SU-DHL-6 (cell line): ENCODE results near the gene KCNH3.
A peak's percentile ranks its signal among the peaks of the same experiment; 100 is the strongest.

Source experiments
- H2AFZ ChIP-seq: fragments of 200-600 bp; sonication (generic); 2 replicates; pipeline ENCODE4 v1.6.1; 2014; ENCODE audit warnings: low read depth, mild to moderate bottlenecking, moderate library complexity, mixed read lengths, antibody characterized with exemption, low read length; ENCODE audit not compliant: severe bottlenecking
- H3F3A ChIP-seq: fragments of 200-600 bp; shearing (Covaris generic); 2 replicates; pipeline ENCODE4 v1.6.0; 2016; ENCODE audit warnings: antibody characterized with exemption, mild to moderate bottlenecking; ENCODE audit not compliant: insufficient read depth
- H3K27ac ChIP-seq: fragments of 200-600 bp; sonication (generic); 2 replicates; pipeline ENCODE4 v1.5.1; 2016; ENCODE audit warnings: low read depth, mild to moderate bottlenecking, low read length, moderate library complexity, mixed read lengths
- H3K27me3 ChIP-seq: fragments of 200-600 bp; sonication (generic), shearing (Covaris generic); 2 replicates; pipeline ENCODE4 v1.6.0; 2014; ENCODE audit warnings: mild to moderate bottlenecking, low read length
- H3K36me3 ChIP-seq: fragments of 200-600 bp; sonication (generic); 2 replicates; pipeline ENCODE4 v1.6.1; 2014; ENCODE audit warnings: mild to moderate bottlenecking, low read length, mixed read lengths
- H3K4me2 ChIP-seq: fragments of 300-600, 200-600 bp; shearing (Covaris generic), sonication (generic); 2 replicates; pipeline ENCODE4 v1.6.0; 2014; ENCODE audit warnings: low read length, low read depth, mild to moderate bottlenecking; ENCODE audit not compliant: poor library complexity, severe bottlenecking
- H3K4me3 ChIP-seq: fragments of 200-600 bp; sonication (generic); 2 replicates; pipeline ENCODE4 v1.5.1; 2014; ENCODE audit warnings: antibody characterized with exemption, low read length, mild to moderate bottlenecking, mixed read lengths; ENCODE audit not compliant: insufficient read depth, poor library complexity, severe bottlenecking
- H3K79me2 ChIP-seq: fragments of 200-600 bp; sonication (generic); 2 replicates; pipeline ENCODE4 v1.6.1; 2014; ENCODE audit warnings: mild to moderate bottlenecking, low read length, moderate library complexity; ENCODE audit not compliant: insufficient read depth
- H3K9ac ChIP-seq: fragments of 200-600 bp; sonication (generic); 2 replicates; pipeline ENCODE4 v1.7.0; 2014; ENCODE audit warnings: mild to moderate bottlenecking, low read length
- H3K9me2 ChIP-seq: fragments of 200-600 bp; sonication (generic); replicated peaks from 2 replicates; pipeline ENCODE4 v1.6.1; 2014; ENCODE audit warnings: low read length; ENCODE audit not compliant: insufficient read depth
- H3K9me3 ChIP-seq: fragments of 200-600 bp; sonication (generic); 2 replicates; pipeline ENCODE4 v1.6.1; 2014; ENCODE audit warnings: low read length, mixed read lengths; ENCODE audit not compliant: insufficient read depth
- H4K20me1 ChIP-seq: fragments of 200-600 bp; sonication (generic); 2 replicates; pipeline ENCODE4 v1.6.1; 2014; ENCODE audit warnings: low read depth, mild to moderate bottlenecking, antibody characterized with exemption, low read length, moderate library complexity, mixed read lengths
- CTCF ChIP-seq: fragments of 200-600 bp; sonication (generic); IDR thresholded peaks from one replicate; pipeline ENCODE4 v1.5.1; 2017; ENCODE audit warnings: antibody characterized with exemption, mild to moderate bottlenecking, low read length, moderate library complexity; ENCODE audit not compliant: insufficient read depth, poor library complexity, severe bottlenecking
- EZH2phosphoT487 ChIP-seq: fragments of 200-600 bp; sonication (generic), shearing (Covaris generic); conservative IDR thresholded peaks from 2 replicates; pipeline ENCODE4 v1.6.1; 2018; ENCODE audit warnings: mild to moderate bottlenecking, antibody characterized with exemption, low read length, moderate library complexity, mixed read lengths

Gene KCNH3

DNA sequence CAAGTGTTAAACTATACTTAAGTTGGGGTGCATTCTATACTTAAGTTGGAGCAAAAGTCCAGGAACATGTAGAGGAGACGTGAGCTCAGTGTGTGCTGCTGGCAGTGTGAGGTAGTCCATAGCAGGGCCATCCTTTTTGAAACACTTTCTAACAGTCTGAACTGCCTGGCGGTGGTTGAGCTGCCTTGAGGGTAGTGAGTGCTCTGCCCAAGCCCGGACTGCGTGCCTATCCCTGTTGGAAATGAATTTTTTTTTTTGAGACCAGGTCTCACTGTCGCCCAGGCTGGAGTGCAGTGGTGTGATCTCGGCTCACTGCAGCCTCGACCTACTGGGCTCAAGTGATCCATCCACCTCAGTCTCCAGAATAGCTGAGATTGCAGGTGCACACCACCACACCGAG is 14.1 kb downstream of the KCNH3 start:
- Histone ChIP-seq H3K36me3 (no peaks in the 10 kb centered on the region), H3K79me2 (no peaks in the 10 kb centered on the region), H4K20me1 (no peaks in the 10 kb centered on the region), H3K4me2 (no peak overlapping the region), H3K27ac (no peak overlapping the region), H3K9me3 (no peaks in the 10 kb centered on the region), H3K9me2 (no peaks in the 10 kb centered on the region), H3K27me3 (no peaks in the 10 kb centered on the region), H3F3A (no peaks in the 10 kb centered on the region), H2AFZ (no peak overlapping the region), H3K9ac (no peak overlapping the region), H3K4me3 (no peak overlapping the region)
- TF ChIP-seq EZH2phosphoT487 (no peak), CTCF (no peak)

DNA sequence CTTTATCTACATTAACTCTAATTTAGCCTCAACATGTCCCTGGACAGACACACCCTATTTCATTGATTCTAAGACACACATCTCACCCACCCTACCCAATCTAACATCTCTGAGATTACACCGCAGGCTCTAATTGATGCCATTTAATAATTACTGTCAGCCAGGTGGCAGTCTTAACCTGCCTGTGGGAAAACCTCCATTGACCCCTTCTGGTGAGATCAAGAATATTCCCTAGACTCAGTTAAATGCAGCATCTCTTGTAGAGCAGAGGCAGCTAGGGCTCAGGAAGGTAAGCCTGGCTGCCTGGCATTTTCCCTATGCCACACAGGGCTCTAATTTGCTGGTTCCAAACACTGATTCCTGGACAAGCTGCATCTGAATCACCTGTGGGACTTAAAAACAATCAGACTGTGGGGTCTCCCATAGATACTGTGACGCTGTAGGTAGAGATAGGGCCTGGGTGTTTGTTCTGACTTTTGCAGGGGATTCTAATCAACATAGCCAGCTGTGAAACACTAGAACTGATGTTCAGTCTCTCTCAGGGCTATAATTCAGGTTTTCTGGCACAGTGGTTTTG is 14.8 kb downstream of the KCNH3 start:
- no peak overlapping the region for H3K27ac ChIP-seq
- H3K27me3 ChIP-seq, result no peaks in the 10 kb centered on the region
- H3K79me2 ChIP-seq, result no peaks in the 10 kb centered on the region

DNA sequence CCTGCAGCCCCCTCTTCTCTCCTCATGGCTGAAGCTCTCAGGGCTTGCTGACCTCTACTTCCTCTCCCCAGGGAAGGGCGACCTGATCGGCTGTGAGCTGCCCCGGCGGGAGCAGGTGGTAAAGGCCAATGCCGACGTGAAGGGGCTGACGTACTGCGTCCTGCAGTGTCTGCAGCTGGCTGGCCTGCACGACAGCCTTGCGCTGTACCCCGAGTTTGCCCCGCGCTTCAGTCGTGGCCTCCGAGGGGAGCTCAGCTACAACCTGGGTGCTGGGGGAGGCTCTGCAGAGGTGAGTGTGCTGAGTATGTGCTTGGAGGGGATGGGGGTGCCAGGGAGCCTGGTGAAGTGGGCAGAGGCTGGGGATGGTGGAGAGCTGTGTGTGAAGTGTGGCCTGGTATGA is 15.4 kb downstream of the KCNH3 start:
- H4K20me1 ChIP-seq, result no peaks in the 10 kb centered on the region
- H2AFZ ChIP-seq, result no peak overlapping the region
- H3K4me3 ChIP-seq, result no peak overlapping the region
- H3K27ac ChIP-seq, result no peak overlapping the region
- H3K9me3 ChIP-seq, result no peaks in the 10 kb centered on the region
- TF ChIP-seq CTCF, result no peak
- TF ChIP-seq EZH2phosphoT487, result no peak
- H3K4me2 ChIP-seq, result no peak overlapping the region
- no peaks in the 10 kb centered on the region for H3F3A ChIP-seq
- H3K36me3 ChIP-seq, result no peaks in the 10 kb centered on the region
- no peaks in the 10 kb centered on the region for H3K27me3 ChIP-seq
- no peaks in the 10 kb centered on the region for H3K79me2 ChIP-seq
- H3K9me2 ChIP-seq, result no peaks in the 10 kb centered on the region
- H3K9ac ChIP-seq, result no peak overlapping the region

More for the DNA sequence above, 14.8 kb downstream of the KCNH3 start:
- Histone ChIP-seq H3K36me3 (no peaks in the 10 kb centered on the region), H3K4me3 (no peak overlapping the region), H2AFZ (no peak overlapping the region), H3K9me2 (no peaks in the 10 kb centered on the region), H3K4me2 (no peak overlapping the region), H3F3A (no peaks in the 10 kb centered on the region), H3K9ac (no peak overlapping the region), H4K20me1 (no peaks in the 10 kb centered on the region), H3K9me3 (no peaks in the 10 kb centered on the region)
- TF ChIP-seq CTCF (peak; percentile 69), EZH2phosphoT487 (no peak)
